Activated T-helper 2 cell treated with anti-CD3 and anti-CD28 coated beads, Interferon-gamma antibody, Interleukin-2, Interleukin-4, amounts not matched to agents 10 μg/mL and 5 μg/mL and 100 μg/mL, durations not matched to agents 14 hours and 24 hours and 36 hours (primary cell): ENCODE measurements around the gene CTSZ. TPM values are rescaled to one million over a fixed set of nuclear protein-coding genes. Genes with fewer than 3 reads are reported as not detected.
"Not testable (repeated sequence)": the region's sequence is repeated elsewhere in the genome, so short reads cannot be mapped to it uniquely, and the experiment has no call there.

Experiments
- DNase-seq: peaks from one replicate; pipeline ENCODE4 v3.0.0; 2021; ENCODE audit warnings: low spot score
- H3K27ac Mint-ChIP-seq: one replicate; pipeline ENCODE4 v1.8.0; 2021; ENCODE audit warnings: mixed read lengths
- H3K27me3 Mint-ChIP-seq: one replicate; pipeline ENCODE4 v1.8.0; 2021; ENCODE audit warnings: low read depth, mixed read lengths
- H3K36me3 Mint-ChIP-seq: one replicate; pipeline ENCODE4 v1.8.0; 2021; ENCODE audit warnings: low read depth, mixed read lengths
- H3K4me1 Mint-ChIP-seq: one replicate; pipeline ENCODE4 v1.8.0; 2021; ENCODE audit warnings: low read depth, mixed read lengths
- H3K4me3 Mint-ChIP-seq: one replicate; pipeline ENCODE4 v1.8.0; 2021; ENCODE audit warnings: low read depth, mild to moderate bottlenecking, moderate library complexity, mixed read lengths
- H3K9me3 Mint-ChIP-seq: one replicate; pipeline ENCODE4 v1.8.0; 2021; ENCODE audit warnings: mixed read lengths
- intact Hi-C: fragments of 100-400 bp; cut with micrococcal nuclease; formaldehyde crosslinking; loops from one replicate; pipeline ENCODE4 v1.15.1; 2023
- total RNA-seq: library from RNA; stranded (reverse); gene quantifications from 2 replicates; pipeline ENCODE4 v1.2.3, GENCODE V29; 2022

The CTSZ gene
- total RNA-seq, 1 donor from 2014 or later = 62.0 TPM

DNA sequence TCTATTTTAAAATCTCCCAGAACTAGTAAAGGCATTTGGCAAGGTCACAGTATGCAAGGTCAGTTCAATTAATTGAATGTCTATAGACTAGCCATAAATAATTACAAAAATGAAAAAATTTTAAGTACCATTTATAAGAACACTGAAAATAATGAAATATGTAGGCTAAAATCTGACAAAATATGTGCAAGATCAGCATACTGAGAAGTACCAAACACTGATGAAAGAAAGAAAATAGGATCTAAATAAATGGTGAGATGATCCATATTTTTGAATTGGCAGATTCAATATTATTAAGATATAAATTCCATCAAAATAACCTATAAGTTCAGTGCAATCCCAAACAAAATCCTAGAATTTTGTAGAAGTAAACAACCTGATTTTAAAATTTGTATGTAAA lies 54.0 kb downstream of the CTSZ start:
- H3K9me3 Mint-ChIP-seq = no peaks in the 10 kb centered on the region
- intact Hi-C loops = no loop called here

DNA sequence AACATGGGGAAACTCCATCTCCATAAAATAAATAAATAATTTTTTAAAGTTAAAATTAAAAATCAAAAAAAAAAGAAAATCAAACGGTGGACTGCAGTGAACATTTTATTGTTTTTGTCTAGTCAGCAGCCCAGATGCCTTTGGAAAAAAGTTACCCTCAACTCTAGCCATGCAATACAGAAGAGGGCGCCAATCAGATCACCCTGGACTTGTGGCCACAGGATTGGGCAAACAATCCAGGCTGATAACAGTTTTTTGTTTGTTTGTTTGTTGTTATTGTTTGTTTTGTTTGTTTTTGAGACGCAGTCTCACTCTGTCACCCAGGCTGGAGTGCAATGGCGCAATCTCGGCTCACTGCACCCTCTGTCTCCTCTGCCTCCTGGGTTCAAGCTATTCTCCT lies 56.5 kb downstream of the CTSZ start:
- H3K4me3 Mint-ChIP-seq = no peak overlapping the region
- H3K27me3 Mint-ChIP-seq = peaks cover 29% of the 10 kb centered on the region
- no peak overlapping the region for H3K27ac Mint-ChIP-seq
- no peaks in the 10 kb centered on the region for H3K36me3 Mint-ChIP-seq
- no peak for DNase-seq
- no peaks in the 10 kb centered on the region for H3K9me3 Mint-ChIP-seq
- H3K4me1 Mint-ChIP-seq = no peaks in the 10 kb centered on the region
- intact Hi-C loops = no loop called here

More for the DNA sequence above, 54.0 kb downstream of the CTSZ start:
- H3K4me3 Mint-ChIP-seq = no peak overlapping the region
- no peaks in the 10 kb centered on the region for H3K36me3 Mint-ChIP-seq
- no peak for DNase-seq
- H3K27ac Mint-ChIP-seq = no peak overlapping the region
- peaks cover 29% of the 10 kb centered on the region for H3K27me3 Mint-ChIP-seq
- no peaks in the 10 kb centered on the region for H3K4me1 Mint-ChIP-seq

DNA sequence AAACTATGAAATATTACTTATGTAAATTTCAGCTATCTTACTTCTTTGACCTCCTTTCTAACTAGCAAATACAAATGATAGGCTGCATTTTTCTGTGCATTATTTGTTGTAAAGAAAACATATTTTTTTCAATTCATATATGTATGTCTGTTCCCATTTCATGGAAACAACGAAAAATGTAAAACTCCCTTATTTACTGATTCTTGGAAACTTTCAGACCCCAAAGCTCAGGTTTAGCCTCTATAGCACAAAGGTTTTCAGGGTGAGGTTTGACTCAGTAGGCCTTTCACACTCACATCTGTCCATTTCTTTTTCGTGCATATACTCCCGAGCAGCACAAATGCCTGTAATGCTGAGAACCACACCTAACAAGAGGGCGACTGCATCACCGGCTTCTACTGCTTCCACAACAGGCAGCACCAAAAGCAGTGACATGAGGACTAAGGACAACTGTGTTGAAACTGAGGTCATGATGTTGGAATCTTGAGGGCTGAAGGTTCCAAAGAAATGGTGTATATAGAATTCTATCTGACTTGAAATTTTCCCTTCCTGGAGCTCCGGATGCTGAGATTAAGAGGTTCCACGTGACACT lies 59.2 kb downstream of the CTSZ start:
- H3K4me1 Mint-ChIP-seq, H3K9me3 Mint-ChIP-seq, intact Hi-C loops, H3K4me3 Mint-ChIP-seq, DNase-seq, H3K27ac Mint-ChIP-seq, H3K36me3 Mint-ChIP-seq: not testable (repeated sequence)
- peaks cover 18% of the 10 kb centered on the region for H3K27me3 Mint-ChIP-seq

DNA sequence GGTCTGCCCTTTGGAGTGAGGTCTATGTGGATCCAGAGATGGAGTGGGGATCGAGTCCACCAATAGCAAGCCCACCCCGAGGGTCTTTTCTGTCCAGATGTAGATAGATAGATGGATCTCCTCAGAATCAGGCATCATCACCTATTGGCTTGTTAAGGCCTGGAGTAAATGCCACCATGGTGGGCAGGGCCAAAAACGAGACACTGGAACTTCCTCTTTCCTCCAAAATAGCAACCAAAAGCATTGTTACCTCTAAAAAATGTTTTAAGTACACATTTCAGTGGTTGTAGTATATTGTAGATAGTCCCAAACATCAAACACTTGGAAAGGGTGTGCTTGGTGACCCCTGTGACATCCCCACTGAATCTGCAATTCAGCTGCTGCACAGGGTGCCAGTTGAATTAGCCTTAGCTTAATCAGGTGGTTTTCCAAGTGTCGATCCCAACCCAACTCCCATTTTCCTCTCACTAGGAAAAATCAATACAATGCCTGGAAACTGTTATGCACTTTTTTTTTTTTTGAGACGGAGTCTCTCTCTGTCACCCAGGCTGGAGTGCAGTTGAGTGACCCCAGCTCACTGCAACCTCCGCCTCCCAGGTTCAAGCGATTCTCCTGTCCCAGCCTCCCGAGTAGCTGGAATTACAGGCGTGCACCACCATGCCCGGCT lies 61.0 kb downstream of the CTSZ start:
- DNase-seq = no peak

More for the DNA sequence above, 61.0 kb downstream of the CTSZ start:
- no peaks in the 10 kb centered on the region for H3K36me3 Mint-ChIP-seq
- intact Hi-C loops = no loop called here
- peaks cover 15% of the 10 kb centered on the region for H3K27me3 Mint-ChIP-seq
- H3K9me3 Mint-ChIP-seq = no peaks in the 10 kb centered on the region
- no peak overlapping the region for H3K4me3 Mint-ChIP-seq
- no peaks in the 10 kb centered on the region for H3K4me1 Mint-ChIP-seq
- H3K27ac Mint-ChIP-seq = no peak overlapping the region

Other genes starting within 250 kb of the CTSZ start
- 1.7 and 1.9 TPM in 2 replicates for gene GNAS-AS1, start 156.4 kb downstream of the CTSZ start, total RNA-seq
- 598 and 599 TPM in 2 replicates for gene GNAS, start 154.5 kb downstream of the CTSZ start, total RNA-seq
- 111 and 113 TPM in 2 replicates for gene NELFCD, start 26.0 kb downstream of the CTSZ start, total RNA-seq
- gene TUBB1, start 12.2 kb upstream of the CTSZ start, total RNA-seq = not detected in 2 replicates
- gene ATP5F1E, start 25.1 kb upstream of the CTSZ start, total RNA-seq = 61.2 and 66.9 TPM in 2 replicates
- 106 and 112 TPM in 2 replicates for gene PRELID3B, start 35.5 kb upstream of the CTSZ start, total RNA-seq
- gene ZNF831, start 156.6 kb upstream of the CTSZ start, total RNA-seq = 3.0 and 3.3 TPM in 2 replicates